ENCODE data around the gene TMEM233. TPM values are rescaled to one million over a fixed set of nuclear protein-coding genes. Genes with fewer than 3 reads are reported as not detected.
A peak's percentile ranks its signal among the peaks of the same experiment; 100 is the strongest.

The TMEM233 gene
- total RNA-seq, 1 donor = 1.1 TPM

DNA sequence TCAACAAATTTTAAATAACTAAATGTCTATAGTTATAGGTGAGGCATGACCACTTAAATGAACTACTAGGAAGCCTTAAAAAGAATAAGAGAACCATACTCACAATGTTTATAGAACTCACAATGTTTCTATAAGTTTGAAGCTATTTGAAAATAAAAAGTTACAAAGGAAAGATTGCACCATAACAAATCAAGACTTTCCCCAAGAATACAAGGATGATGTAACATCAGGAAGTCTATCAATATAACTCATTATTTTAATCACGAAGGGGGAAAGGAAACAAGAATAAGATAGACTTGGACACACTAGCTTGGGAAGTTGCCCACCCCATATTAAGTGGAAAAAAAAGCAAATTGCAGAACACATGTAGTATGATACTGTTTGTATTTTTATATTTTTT is 26.9 kb downstream of the TMEM233 start:
- TF ChIP-seq, protein P1, sequence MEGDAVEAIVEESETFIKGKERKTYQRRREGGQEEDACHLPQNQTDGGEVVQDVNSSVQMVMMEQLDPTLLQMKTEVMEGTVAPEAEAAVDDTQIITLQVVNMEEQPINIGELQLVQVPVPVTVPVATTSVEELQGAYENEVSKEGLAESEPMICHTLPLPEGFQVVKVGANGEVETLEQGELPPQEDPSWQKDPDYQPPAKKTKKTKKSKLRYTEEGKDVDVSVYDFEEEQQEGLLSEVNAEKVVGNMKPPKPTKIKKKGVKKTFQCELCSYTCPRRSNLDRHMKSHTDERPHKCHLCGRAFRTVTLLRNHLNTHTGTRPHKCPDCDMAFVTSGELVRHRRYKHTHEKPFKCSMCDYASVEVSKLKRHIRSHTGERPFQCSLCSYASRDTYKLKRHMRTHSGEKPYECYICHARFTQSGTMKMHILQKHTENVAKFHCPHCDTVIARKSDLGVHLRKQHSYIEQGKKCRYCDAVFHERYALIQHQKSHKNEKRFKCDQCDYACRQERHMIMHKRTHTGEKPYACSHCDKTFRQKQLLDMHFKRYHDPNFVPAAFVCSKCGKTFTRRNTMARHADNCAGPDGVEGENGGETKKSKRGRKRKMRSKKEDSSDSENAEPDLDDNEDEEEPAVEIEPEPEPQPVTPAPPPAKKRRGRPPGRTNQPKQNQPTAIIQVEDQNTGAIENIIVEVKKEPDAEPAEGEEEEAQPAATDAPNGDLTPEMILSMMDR (IDR thresholded peaks at IDR 0.05; ENCODE audit: insufficient read depth, low read length) = no peak
- no peak for DNase-seq (ENCODE audit: low read depth)
- no peak overlapping the region for H3K4me3 ChIP-seq (ENCODE audit: low read depth, low read length)

DNA sequence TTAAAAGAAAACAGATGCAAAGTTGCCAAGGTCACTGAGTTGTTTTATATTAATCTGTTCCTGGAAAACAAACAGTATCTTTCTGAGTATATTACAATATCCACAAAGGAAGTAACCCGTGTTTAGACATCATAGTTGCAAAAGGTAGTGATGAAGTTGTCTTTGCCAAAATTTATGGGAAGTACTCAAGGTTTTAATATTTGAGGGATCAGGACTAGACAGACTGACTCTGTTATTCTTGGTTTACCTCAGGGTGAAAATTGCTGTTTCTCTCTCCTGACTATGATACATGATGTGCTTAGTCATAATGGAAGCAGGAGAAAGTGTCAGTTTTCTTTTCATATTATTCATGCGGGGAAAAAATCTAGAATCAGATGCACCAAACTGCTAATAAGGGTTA is 28.3 kb downstream of the TMEM233 start:
- H3K4me3 ChIP-seq (ENCODE audit: low read depth, low read length) = no peak overlapping the region
- TF ChIP-seq, protein P1 (IDR thresholded peaks at IDR 0.05; ENCODE audit: insufficient read depth, low read length) = no peak
- peak; percentile 11 for DNase-seq (ENCODE audit: low read depth)

DNA sequence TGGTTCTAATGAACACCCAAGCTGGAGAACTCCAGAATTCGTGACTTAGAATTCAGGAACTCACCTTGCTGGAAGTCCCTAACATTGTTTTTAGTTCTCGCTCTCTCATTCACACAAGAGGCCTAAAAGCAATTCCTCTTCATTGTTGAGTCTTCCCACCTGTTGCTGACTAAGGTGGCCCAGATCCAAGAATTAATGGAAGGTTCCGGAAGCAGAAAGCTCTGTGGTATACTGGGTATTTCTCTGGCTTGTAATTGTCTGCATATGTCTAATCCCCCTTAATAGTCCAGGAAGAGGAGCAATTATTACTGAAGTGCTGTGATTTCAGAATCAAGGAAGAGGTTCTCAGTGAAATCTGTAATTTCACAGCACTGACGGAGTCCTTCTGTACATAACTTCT is 31.4 kb downstream of the TMEM233 start:
- no peak overlapping the region for H3K4me3 ChIP-seq (ENCODE audit: low read depth, low read length)
- TF ChIP-seq, protein P1 (IDR thresholded peaks at IDR 0.05; ENCODE audit: insufficient read depth, low read length) = no peak
- DNase-seq (ENCODE audit: low read depth) = peak; percentile 19

DNA sequence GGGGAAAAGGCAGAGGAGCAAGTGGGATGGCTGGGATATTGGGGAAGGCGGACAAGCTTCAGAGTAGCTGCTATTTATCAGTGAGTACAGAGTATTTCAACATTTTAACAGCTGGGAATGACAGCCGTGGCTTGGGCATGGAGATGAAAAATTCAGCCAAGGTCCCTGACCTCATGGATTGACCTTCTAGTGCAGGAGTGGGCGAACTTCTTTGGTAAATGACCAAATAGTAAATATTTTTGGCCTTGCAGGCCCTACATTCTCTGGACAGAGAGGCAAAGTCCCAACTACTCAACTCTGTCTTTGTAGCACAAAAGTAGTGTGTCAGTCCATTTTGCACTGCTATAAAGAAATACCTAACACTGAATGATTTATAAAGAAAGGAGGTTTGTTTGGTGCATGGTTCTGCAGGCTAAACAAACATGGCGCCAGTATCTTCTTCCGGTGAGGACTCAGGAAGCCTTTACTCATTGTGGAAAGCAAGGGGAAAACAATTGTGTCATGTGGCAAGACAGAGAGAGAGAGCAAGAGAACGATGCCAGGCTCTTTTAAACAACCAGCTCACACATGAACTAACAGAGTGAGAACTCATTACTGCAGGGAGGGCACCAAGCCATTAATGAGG is 33.6 kb downstream of the TMEM233 start:
- DNase-seq (ENCODE audit: low read depth) = no peak
- no peak overlapping the region for H3K4me3 ChIP-seq (ENCODE audit: low read depth, low read length)
- TF ChIP-seq, protein P1 (IDR thresholded peaks at IDR 0.05; ENCODE audit: insufficient read depth, low read length) = no peak

DNA sequence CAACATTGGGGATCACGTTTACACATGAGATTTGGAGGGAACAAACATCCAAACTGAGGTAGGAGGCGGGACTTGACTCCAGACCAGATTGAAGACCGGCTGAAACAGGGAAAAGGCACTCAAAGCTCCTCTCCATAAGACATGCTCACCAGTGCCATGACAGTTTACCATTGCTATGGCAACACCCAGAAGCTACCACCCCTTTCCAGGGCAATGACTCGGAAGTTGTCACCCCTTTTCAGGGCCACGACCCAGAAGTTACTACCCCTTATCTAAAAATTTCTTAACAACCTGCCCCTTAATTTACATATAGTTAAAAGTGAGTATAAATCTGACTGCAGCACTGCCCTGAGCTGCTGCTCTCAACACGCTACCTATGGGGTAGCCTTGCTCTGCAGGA is 34.1 kb downstream of the TMEM233 start:
- no peak overlapping the region for H3K4me3 ChIP-seq (ENCODE audit: low read depth, low read length)
- DNase-seq (ENCODE audit: low read depth) = no peak
- TF ChIP-seq, protein P1 (IDR thresholded peaks at IDR 0.05; ENCODE audit: insufficient read depth, low read length) = no peak

DNA sequence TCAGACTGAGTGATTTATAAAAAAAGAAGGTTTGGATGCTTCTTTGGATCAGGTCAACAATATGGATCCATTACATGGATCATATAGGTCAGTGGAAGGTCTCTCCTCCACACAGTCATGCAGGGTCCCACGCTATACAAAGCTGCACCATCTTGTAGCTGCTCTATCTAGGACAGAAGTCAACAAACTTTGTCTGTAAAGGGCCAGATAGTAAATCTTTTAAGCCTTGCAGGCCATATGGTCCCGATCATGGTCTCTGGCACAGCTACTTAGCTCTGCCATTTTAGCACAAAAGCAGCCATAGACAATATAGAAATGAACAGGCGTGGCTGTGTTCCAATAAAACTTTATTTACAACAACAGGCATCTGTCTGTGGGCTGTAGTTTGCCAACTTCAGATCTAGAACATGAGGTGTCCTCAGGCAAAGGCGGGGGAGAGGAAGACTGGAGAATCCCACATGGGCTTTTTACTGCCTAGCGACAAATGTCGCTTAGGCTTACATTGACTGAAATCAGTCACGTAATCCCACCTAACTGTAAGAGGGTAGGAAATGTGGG is 36.7 kb downstream of the TMEM233 start:
- TF ChIP-seq, protein P1 (IDR thresholded peaks at IDR 0.05; ENCODE audit: insufficient read depth, low read length) = no peak
- no peak for DNase-seq (ENCODE audit: low read depth)
- no peak overlapping the region for H3K4me3 ChIP-seq (ENCODE audit: low read depth, low read length)

All from fibroblast of the aortic adventitia (primary cell).